HG03439 (cell line): ENCODE measurements around the gene KCNMA1.

Source experiments
- ATAC-seq: cut with Tn5 transposase; IDR thresholded peaks from one replicate; pipeline ENCODE4 v1.9.1; 2021; ENCODE audit warnings: mild to moderate bottlenecking, moderate library complexity; ENCODE audit not compliant: unreplicated experiment

KCNMA1 gene

GRCh38 chr10:77463499-77463898, 174.1 kb downstream of the KCNMA1 start:
- no peak for ATAC-seq

GRCh38 chr10:77461636-77462296, 175.8 kb downstream of the KCNMA1 start:
- no peak for ATAC-seq

- no peak for ATAC-seq
Observed at GRCh38 chr10:77459905-77460304, 177.7 kb downstream of the KCNMA1 start.

GRCh38 chr10:77458986-77459590, 178.5 kb downstream of the KCNMA1 start:
- no peak for ATAC-seq

DNA sequence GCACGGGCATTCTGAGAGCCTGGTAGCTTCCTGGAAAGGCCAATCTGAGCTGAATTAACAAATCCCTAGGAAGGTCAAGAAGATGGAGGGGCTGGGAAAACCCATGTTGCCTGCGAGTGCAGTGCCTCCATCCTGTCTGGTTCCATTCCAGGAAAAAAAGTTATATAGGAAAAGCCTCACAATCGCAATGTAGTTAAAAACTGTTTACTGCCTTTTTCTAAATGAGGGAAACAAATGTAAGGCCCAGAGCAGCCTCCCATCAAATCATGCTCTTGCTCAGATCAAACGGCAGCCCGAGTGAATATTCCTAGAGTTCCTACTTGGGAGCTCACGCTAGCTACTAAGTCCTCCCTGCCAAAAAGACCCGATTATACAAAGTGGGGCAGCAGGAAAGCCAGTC, 179.9 kb downstream of the KCNMA1 start:
- ATAC-seq = no peak

- no peak for ATAC-seq
Observed at GRCh38 chr10:77457266-77457665, 180.3 kb downstream of the KCNMA1 start.

- ATAC-seq = no peak
Observed at GRCh38 chr10:77456414-77456813, 181.2 kb downstream of the KCNMA1 start.

GRCh38 chr10:77455561-77455960, 182.0 kb downstream of the KCNMA1 start:
- ATAC-seq = no peak

DNA sequence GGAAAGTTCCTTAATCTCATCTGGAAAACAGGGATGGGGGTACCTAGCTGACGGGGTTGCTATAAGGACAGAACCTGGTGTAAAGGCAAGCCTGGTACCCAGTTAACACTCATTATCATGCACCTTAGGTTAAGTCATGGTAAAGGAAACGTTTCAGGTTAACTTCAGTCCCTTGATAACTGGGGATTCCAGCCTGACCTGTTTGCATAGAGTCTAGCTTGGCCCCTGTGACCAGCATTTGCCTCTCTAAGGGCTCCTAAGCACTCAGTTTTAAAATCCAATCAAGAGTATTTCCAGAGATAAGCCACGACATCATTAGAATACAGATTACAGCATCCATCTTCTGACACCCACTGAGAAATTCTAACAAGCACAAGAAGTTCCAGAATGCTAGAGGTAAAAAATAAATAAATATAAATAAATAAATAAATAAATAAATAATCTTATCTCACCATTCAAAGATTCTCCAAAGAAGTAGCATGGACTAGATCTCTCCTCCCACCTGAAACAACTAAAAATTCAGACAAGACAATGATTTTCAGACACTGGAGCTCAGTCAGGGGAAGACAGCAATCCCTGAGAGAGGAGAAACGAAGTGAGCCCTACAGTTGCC, 184.6 kb downstream of the KCNMA1 start:
- no peak for ATAC-seq

DNA sequence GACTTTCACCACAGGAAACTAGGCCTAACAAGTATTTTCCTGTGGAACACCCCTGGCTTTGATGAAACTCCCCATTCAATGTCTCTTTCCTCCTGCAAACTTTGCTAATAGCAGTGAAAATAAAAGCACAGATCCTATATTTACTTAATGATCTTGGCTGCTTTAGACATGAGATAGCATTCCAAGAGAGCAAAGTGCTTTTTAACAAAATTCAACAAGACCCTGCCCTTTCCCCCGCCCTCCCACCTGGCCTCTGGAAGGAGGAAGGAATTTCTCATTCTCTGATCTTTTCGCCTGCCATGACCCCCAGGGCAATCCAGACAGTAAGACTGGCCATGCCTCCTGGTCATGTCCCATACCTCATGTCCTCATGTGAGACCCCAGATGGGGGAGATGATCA, 185.7 kb downstream of the KCNMA1 start:
- no peak for ATAC-seq

- ATAC-seq = no peak
Observed at GRCh38 chr10:77448226-77448625, 189.4 kb downstream of the KCNMA1 start.

DNA sequence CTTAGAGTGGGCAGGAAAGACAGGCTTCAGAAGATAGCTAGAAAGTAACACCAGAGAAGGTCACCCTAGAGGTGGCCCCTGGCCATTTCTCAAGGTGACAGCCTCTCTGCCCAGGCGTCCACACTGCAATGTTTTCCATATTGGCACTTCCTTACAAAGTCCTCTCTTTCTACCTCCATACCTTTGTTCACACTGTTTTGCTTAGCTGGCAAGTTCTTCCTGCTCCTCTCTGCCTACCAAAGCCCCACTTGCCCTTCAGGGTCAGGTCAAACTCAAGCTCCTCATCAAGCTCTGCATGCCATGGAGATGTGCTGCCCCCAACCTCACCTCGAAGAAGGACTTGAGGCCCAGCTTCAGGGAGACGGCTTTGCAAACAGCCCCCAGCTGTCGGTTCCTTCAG, 190.9 kb downstream of the KCNMA1 start:
- no peak for ATAC-seq

- no peak for ATAC-seq
Observed at GRCh38 chr10:77445547-77445946, 192.1 kb downstream of the KCNMA1 start.

DNA sequence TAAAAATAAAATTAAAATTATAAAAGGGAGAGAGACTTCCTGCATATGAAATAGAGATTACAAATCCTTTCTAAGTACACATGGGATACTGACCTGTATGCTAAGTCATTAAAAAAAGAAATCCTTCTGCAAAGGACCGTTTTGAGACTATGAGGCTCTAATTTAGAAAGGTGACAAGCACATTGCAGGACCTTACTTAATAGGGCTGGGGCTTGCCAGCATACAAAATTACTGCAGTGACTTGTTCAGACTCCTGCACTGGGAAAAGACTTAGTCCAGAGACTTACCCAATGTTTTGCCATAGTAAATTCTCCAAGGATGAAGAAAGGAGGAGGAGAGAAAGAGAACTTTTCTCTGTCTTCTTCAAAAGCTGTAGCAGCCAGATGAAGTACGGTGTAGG, 193.6 kb downstream of the KCNMA1 start:
- no peak for ATAC-seq

DNA sequence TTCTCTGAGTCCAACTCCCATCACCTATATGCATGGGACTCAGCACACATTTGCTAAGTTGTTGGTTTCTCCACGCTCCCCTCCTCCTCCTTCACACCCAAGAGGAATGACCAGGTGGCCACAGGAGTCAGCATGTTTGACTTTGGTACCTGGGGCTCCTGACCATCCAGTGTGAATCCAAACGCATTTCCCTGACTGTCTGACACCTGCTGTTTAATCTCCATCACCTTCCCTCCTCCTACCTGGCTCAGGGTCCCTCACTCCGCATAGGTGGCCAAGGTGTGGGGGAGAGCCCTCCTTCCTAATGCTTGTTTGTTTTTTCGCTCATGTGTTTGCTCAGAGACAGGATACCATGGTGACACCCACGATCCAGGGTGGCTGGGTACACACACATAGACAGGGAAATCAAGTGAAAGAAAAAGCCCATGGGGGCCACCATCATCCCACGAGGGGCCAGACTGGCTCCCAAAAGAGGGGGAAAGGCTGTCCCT, 194.9 kb downstream of the KCNMA1 start:
- ATAC-seq = no peak

- no peak for ATAC-seq
Observed at GRCh38 chr10:77441353-77442166, 196.0 kb downstream of the KCNMA1 start.

DNA sequence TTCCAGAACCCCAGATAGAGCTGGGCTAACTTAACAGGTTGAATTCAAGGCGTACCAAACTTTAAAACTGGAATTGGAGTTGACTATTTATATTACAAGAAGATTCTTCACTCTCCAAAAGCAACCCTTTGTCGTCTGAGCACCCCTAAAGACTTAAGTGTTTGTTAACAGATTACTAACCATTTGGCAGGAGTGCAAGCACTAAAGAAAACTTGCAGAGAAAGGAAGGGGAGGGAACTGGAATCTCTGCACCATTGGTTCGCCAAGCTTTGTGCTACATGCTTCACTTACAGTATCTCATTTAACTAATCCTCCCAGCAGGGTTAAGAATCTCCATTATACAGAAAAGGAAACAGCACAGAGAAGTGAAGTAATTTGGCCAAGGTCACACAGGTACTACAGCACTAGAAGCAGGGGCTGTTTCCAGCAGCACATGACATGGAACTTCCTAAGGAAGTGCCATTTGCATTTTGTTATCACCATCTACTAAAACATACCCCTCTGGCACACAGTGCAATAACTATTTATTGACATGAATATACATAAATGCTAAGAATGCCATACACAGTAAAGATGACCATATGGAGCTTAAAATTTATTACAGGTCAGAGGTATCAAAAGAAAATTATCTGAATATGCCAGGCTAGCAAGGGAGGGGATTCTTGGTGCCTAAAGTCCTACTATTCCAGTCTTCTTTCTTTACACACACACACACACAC, 201.2 kb downstream of the KCNMA1 start:
- ATAC-seq = no peak

GRCh38 chr10:77433546-77433945, 204.1 kb downstream of the KCNMA1 start:
- ATAC-seq = no peak

DNA sequence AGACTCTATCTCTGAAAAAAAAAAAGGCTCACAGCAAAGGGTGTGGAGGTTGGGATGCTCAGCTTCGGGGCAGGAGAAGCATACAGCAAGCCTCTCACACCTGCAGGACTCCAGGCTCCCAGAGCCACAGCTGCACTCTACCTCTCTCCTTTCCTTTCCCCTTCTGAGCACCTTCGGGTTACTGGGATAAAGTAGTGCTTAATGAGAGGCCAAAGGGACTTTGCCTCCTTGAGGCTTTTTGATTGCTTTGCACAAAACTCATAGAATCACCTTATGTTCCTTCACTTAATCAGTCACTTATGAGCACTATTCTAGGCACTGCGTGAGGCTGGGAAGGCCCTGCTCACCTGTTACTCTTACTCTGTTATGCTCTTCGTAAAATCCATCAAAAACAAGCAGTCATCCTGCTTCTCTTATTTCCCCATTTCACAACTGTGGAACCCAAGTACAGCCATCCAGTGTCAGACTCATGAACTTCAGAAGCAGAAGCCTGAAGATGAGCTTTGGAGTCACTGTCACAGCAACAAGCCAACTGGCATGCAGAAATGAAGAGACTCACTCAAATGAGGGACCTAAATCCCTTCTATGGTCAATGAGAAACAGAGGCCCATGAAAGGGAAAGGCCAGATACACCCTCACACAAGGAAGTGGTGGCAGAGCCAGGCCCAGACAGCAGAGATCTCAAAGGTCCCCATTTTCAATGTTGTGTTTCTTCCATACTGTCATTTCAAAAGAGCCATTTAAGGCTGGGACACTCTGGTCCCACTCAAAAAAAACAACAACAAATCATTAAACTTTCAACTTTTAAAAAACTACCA, 205.4 kb downstream of the KCNMA1 start:
- ATAC-seq = no peak

GRCh38 chr10:77431209-77431611, 206.4 kb downstream of the KCNMA1 start:
- ATAC-seq = no peak
